Smooth muscle cell of the coronary artery (primary cell): ENCODE measurements around the gene MON1B. TPM values are rescaled to one million over a fixed set of nuclear protein-coding genes. Genes with fewer than 3 reads are reported as not detected.

Experiments
- total RNA-seq: library from RNA; depleted of rRNA; stranded (reverse); fragments of >200 nt; gene quantifications from 2 replicates; pipeline ENCODE4 v1.2.3, GENCODE V29; 2014; ENCODE audit warnings: low replicate concordance

MON1B gene
- total RNA-seq = 5.0 and 5.5 TPM in 2 replicates

DNA sequence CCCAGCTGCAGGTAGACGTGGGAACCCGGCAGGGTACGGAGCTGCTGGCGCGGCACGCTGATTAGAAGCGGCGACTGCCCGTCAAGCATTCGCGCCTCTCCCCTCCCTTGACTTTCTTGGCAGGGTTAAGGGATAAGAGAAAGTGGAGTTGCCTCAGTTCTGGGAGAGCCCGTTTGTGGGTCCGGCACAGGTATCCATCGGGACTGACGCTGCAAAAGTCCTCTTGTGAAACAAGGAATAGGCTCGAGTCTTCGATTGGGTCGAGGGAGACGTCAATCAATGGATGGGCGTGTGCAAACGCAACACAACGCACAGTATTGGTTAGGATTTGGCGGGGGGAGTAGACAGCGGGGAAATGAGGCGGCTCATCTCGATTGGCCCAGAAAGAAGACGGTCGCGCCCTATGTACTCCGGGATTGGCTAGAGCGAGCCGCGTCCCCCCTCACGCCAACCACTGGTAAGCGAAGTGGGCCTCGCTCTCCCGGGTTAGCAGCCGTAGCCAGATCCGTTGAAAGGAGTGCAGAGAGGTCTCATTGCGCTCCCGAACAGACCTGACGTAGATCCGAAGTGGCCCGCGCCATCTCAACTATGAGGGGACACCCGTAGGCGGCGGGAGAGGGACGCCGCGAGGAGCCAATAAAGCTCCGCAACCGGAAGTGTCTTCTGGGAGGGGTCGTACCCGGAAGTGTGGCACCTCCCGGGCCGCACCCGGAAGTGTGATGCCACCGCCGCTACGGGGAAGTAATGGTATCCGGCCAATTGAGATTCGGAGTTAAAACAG is at the start of gene MON1B:
Gene MON1B (plus strand): TSS at position 713 of the 781 bp plus-strand sequence. CDS start 296 bp downstream, outside the sequence.

DNA sequence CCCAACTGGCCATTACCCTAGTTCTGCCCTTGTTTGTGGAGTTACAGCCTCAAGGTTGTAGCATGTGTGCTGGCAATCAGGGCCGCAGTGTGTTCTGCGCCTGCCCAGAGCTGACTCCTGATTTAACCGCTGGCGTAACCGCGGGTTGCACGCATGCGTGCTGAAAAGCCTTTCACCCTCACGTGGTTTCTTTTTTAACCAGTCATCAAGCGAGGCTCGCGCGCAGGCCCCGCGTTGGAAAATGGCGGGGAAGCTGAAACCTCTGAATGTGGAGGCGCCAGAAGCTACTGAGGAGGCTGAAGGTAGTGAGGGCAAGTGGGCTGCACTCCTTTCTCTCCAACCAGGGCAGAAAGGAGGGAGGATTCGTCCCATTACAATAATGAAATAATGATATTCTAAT is 8.2 kb downstream of the MON1B start, which contains the start of gene SYCE1L:
Gene SYCE1L (plus strand): TSS at position 198 of the 400 bp plus-strand sequence. CDS start 44 bp downstream, at position 242.

Other genes starting within 250 kb of the MON1B start
- gene SYCE1L, start 8.2 kb downstream of the MON1B start, total RNA-seq = 1.2 TPM in 1 of 2 replicates, not detected in the other
- 0.12 and 0.38 TPM in 2 replicates for gene ADAMTS18, start 243.8 kb downstream of the MON1B start, total RNA-seq